ENCODE measurements around the gene C1QTNF5.

DNA sequence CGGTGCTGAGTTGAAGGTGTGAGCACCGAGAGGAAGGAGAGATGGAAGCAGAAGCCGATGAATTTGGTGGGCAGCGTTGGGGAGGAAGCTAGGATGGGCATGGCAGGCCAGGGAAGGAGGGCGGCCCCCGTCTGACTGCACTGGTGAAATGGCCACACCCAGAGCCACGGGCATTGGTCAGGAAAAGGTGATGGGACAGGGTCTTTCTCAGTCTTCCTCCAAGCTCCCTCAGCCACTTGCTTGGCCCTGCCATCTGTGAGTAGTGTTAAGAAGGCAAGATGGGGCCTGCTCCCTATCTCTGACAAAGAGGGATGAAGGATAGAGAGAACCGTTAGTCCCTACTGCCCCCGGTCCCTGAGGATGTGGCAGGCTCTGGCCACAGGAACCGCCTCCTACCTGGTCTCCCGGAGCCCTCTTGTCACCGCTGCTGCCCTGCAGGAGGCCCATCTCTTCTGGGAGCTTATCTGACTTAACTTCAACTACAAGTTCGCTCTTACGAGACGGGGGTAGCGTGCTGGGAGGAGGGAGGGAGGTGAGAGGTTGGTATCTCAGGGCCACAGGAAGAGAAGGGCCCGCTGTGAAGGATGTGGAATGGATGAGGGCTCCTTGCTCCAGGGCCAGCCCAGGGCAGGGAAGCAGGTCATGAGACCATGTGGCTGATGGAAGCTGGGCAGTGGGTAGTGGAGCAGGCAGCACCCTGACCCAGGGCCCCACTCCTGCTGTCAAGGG, 30.6 kb downstream of the C1QTNF5 start:
- TF ChIP-seq EZH2 (IDR thresholded peaks at IDR 0.05; ENCODE audit: low read depth), result no peak
- TF ChIP-seq, protein P1, sequence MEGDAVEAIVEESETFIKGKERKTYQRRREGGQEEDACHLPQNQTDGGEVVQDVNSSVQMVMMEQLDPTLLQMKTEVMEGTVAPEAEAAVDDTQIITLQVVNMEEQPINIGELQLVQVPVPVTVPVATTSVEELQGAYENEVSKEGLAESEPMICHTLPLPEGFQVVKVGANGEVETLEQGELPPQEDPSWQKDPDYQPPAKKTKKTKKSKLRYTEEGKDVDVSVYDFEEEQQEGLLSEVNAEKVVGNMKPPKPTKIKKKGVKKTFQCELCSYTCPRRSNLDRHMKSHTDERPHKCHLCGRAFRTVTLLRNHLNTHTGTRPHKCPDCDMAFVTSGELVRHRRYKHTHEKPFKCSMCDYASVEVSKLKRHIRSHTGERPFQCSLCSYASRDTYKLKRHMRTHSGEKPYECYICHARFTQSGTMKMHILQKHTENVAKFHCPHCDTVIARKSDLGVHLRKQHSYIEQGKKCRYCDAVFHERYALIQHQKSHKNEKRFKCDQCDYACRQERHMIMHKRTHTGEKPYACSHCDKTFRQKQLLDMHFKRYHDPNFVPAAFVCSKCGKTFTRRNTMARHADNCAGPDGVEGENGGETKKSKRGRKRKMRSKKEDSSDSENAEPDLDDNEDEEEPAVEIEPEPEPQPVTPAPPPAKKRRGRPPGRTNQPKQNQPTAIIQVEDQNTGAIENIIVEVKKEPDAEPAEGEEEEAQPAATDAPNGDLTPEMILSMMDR (conservative IDR thresholded peaks at IDR 0.05), result no peak
